Dedifferentiated amniotic fluid mesenchymal stem cell (primary cell): ENCODE measurements around the gene FBXL14.
"Not testable (repeated sequence)": the region's sequence is repeated elsewhere in the genome, so short reads cannot be mapped to it uniquely, and the experiment has no call there.

ENCODE experiments used
- DNase-seq: peaks from one replicate; pipeline ENCODE4 v3.0.0-alpha.2; 2016; ENCODE audit errors: extremely low spot score

The FBXL14 gene

DNA sequence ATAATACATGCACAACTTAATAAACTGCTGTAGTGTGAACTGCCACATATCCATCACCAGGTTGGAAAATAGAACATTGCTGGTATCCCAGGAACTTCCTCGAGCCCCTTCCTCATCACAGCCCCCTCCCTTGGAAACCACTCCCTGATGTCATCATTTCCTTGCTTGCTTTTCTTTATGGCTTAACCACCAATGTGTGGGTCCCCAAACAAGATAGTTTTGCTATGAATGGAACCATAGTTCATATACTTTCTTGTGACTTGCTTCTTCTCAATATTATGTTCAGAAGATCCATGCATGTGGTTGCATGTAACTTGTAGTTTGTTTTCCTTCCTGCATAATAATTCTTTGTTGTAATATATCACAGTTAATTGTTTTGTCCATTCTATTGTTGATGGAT lies 25.7 kb upstream of the FBXL14 start:
- no peak for DNase-seq

DNA sequence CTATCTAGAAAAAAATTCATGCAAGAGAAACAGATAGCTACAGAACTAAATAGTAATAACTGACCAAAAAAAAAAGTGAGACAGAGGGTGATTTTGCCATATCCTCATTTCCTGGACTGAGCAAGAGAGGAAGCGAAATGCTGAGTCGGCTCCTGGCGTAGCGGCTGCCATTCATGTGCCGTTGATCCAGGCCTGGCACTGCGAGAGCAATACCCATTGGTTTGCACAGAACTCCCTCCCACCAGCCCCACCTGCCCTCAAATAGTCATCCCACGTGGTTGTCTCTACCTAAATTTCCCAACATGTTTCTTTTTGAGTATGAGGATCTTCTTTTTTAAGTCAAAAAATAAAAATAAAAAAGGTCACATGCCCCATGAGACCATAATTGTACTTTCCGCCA lies 25.2 kb upstream of the FBXL14 start:
- DNase-seq: no peak

DNA sequence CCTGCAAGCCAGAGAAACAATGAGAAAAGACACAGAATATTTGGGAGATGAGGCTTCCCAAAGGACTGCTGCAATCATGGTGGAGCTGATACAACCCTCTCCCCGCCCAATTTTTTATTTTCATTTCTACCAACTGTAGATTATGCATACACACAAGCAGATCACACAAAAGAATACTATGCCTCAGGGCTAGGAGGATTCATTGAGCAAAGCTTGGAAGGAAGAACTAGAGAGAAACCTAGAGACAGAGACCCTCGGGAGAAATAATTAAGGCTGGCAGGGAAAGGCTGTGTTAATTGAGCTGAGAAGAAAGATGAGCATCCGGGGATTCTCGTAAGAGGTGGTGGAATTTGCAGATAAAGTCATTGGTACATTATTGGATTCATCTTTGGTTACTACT lies 24.8 kb upstream of the FBXL14 start:
- DNase-seq: no peak

DNA sequence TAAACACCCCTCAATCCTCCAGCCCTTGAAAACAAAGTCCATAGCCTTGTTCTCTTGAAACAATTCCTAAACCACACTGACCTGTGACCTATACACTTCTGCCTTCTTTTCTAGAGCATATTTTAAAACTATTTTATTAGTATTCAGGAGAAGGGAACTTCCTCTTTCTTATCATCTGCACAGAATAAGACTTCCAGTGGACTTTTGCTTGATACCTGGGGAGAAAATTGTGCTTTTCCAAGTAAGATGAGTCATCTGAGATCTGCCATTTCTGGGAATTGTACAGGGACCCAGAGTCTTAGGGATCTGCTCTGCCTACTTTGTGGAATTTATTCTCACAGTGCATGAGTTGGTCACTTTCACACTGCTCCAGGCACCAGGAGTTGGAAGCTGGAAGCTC lies 24.1 kb upstream of the FBXL14 start:
- no peak for DNase-seq

DNA sequence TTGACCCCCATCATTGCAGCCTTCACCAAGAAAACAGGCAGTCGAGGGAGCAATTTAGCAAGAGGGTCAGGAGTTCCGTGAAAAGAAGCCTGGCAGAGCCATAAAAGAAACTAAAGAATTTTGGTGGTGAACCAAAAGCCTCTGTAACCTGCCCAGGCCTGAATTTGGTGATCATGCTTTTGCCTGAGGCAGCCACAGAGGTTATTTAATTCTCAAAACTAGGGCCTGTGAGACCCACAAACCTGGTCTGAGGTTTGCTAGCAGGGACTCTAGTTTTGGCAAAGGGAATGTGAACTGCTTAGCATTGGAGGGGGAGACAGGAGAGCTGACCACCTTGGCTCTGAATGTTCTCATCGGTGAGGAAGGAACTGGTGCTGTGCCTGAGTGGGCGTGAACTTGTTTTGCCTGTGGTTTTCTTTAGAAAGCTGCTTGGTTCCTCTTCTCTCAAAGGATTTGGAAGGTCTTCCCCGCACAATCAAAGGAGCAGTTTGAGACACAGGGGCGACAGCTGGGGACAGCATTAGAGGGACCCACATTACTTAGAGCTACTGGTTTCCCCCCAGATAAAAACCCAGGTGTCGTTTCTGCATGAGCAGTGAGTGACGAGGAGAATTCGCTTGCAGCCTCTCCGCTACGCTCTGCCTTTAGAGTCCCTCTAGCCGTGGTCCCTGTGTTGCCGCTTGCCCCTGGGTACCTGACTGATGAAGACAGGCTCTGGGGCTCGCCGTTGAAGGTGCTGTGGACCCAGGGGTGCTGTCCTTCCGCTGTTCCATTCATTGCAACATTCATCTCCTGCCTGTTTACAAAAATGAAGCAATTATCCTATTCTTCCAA lies 22.1 kb upstream of the FBXL14 start:
- no peak for DNase-seq

DNA sequence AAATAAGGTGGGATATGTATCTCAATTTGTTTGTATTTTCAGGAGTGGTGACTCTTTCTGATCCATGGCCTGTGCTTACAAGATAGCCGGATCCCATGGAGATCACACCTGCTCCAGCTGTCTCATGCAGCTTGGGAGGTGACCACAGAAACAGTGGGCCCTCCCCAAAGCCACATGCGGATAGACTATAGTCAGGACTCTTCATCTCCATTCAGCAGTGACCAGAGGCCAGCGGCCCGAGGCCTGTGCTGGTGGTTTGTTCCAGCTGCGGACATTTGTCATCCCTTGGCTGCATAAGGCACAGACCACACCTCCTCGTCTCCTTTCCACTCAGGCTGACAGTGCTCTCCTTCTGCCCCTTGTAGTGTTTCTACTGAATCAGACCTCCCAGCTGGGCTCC lies 20.0 kb upstream of the FBXL14 start:
- no peak for DNase-seq

DNA sequence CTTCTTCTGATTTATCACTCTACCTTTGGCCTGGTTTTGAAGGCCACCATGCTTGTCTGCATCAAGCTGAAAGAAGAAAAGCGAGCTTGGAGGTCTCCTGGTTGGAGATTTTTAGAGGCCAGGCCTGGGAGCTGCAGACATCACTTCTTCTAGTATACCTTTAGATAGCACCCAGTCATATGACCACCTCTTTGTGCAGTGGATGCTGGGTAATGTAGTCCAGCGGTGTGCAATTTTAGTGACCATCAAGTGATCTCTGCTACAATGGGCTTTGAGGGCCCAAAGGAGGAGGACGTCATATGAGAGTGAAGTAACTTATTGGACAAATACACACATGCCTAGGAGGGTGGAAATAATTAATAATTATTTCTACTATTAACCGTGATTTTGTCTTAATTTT lies 19.5 kb upstream of the FBXL14 start:
- no peak for DNase-seq

DNA sequence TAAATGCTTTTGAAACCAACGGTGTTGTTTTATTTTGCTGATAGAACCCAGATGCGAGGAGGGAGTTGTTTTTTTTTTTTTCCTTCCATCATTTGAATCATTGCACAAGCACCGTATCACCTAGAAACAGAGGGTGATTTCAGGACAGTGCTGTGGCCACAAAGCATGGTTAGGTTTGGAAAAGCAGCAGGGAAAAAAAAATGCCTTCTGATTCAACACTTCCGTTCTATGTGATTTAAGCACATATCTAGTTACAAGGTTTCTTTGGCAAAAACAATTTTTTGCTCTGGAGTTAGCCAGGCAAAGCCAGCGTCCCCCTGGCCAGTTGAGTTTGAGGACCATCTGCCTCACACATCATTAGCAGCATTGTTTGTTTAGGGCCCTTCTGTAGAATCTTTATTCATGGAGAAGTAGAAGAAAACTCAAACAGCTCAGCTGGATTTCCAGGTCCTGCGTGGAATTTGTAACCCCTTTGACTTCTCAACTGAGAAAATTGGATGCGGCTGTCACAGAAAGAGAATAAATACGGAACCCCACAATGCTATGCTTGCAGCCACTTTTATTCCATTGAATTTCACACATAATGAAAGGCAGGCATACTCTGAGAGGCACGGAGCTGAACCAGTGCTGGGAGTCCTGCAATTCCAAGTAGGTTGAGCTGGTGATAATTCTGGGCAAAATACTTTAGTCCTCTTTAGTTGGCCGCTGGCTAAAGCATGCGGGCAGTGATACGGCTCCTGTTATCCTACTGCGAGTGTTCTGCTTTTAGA lies 17.6 kb upstream of the FBXL14 start:
- DNase-seq: peak; percentile 81

DNA sequence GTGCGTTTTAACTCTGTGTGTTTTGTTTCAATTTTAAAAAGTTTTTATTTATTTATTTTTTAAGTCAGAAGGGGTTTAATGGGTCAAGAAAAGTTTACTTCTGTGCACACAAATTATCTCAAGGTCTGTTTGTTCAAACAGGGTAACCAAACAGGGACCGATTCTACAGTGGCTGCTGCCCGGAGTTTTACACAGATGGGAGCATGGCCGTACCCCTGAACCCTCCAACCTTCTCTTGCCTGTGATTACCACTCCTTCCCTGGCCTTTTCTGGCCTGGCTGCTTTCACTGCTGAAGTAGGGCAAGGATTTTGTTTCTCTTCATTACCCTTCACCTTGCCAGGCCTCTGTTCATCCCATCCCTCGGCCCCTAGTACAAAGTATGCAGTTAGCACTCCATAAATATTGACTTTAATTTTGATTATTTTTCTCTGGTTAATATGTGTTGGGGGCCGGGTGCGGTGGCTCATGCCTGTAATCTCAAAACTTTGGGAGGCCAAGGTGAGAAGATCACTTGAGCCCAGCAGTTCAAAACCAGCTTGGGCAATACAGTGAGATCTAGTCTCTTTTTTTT lies 15.8 kb upstream of the FBXL14 start:
- DNase-seq: no peak

DNA sequence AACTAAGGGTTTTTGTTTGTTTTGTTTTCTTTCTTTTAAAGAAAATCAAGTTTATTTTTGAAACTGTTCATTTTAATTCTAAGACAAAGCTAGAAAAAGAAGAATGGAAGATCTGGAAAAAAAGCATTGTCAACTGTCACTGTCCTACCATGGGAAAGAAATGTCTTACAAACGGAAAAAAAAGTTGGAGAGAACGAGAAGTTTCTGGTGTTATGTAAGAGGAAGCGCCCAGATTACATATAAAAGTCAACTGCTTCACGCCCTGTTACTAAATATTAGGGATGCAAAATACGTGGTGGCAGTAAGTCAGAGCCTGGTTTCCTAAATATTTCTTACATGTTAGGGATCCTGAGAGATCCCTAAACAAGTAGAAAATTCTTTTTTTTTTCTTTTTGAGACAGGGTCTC lies 14.3 kb upstream of the FBXL14 start:
- DNase-seq: no peak

DNA sequence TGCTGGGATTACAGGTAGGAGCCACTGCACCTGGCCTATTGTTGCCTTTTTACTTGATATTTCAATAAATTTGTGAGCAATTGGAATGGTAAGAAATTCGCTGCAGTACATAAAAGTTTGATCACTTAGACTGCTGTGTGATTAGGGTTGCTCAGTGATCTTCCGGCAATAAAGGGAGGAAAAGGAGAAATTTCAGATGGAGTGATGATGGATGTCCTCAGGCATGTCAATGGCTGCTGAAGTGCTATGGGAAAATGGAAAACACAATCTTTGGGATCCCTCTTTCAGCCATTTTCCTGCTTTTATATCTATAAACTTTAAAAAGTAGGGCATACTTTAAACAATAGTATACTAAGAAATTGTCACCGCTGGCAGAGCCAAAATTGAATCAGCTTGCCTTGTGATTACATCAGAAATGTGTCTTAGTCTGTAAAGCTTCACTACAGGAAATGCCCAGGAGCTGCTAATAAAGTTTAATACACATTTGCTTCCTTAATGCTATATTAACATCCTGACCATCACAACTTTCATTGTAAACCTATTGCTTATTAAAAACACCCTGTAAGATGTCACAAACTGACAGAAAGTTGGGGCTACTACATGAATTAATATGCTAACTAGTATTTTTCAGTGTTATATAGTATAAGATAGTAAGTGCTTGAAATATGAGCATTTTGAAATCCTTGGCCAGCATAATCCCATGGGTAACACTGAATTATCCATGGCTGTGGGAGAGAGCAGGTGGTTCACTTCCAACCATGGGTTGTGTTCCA lies 13.7 kb upstream of the FBXL14 start:
- peak; percentile 63 for DNase-seq

DNA sequence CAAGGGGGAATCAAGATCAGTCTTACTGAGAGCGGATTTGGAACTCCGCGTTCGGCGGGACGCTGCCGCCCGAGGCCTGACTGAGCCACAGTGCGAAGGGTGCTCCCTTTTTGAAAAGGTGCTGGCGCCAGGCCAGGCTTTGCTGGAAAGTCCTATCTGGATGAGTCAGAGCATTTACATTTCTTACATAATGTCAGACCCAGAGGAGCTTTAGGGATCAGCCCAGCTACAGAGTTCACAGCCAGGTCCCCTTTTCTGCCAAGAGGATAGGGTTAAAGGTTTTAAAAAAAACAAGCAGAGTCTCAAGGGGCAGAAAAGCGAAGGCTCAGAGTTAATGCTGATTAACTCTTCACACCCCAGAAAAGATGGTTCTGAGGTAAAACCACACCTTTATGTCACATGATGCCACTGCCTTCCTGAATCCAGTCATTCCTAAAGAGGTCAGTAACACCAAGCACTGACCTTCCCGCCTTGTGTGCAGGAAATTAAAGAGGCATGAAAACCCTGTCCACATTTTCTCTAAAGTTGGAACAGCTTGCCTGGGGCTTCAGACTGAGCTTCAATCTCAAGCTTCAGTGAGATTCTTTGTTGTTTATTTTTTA lies 11.7 kb upstream of the FBXL14 start:
- DNase-seq: peak; percentile 85

DNA sequence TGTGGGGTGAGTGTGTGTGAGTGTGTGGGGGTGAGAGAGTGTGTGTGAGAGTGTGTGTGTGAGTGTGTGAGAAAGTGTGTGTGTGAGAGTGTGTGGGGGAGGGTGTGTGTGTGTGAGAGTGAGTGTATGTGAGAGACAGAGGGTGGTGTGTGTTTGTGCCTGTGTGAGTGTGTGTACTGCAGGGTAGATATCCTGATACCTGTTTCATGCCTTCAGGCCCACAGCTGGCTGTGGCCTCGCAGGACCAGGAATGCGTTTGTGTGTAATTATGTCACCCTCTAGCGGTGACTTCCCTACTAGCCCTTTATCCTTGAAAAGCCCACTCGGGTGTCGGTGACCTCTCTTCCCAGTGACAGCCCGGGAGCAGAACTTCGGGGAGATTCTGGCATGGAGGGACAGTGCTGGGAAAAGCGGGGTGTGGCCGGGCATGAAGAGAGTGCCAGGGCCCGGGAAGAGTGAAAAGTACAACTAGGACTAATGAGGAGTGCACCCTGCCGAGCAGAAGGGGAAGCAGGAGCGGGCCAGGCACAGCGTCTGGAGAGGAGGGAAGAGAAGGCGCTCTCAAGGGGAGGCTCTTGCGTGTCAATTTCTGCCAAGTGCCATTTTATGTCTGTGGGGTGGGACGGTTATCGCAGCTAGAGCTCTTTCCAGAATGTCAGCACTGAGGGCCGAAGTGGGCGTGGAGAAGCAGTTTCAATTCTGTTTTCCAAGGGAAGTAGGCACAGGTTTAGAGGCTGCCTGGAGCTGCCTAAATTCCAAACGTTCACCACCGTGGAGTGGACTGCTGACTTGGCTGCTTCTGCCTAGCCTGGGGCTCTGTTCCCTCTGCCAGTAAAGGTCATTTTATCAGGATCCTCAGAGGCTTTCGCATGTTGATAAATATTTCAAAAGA lies 11.0 kb upstream of the FBXL14 start:
- DNase-seq: peak; percentile 82

DNA sequence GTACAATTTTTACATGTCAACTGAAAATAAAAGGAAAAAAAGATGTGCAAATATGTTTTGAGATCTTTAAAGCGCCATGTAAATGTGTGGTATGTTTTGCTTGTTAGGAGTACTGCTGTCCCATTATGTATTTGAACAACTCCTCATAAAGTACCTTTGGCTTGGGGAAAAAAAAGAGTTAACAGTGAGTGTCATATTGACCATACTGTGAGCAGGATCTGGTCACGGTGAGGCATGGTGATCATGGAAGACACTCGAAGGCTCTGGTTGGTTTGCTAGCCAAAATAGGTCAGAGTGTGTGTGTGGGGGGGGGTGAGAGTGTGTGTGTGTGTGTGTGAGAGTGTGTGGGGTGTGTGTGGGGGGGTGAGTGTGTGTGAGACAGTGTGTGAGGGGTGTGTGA lies 10.1 kb upstream of the FBXL14 start:
- DNase-seq: no peak

DNA sequence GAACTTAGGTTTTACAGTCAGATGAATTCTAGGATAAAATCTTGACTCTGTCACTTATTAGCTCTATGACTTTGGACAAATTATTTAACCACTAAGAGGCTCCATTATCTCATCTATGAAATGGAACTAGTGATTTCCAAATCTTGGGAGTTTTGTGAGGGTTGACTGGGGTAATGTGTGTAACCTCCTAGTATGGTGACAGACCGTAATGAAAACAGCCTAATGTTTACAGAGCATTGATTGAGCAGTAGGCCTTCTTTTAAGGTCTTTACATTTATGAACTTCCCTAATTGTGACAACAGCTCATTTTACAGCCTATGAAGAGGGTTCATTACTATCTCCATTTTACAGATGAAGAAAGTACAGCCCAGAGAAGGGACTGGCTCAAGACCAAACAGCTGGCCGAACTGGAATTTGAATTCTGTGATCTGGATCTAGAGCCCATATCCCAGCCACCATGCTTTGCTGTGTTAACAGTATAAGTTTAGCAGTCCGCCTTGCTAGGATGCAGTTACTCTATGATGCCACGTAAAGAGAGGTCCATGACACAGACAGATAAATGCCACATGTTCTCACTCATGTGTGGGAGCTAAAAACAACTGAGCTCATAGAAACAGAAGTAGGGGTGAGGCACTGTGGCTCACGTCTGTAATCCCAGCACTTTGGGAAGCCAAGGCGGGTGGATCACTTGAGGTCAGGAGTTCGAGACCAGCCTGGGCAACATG lies 9.1 kb upstream of the FBXL14 start:
- DNase-seq: no peak

DNA sequence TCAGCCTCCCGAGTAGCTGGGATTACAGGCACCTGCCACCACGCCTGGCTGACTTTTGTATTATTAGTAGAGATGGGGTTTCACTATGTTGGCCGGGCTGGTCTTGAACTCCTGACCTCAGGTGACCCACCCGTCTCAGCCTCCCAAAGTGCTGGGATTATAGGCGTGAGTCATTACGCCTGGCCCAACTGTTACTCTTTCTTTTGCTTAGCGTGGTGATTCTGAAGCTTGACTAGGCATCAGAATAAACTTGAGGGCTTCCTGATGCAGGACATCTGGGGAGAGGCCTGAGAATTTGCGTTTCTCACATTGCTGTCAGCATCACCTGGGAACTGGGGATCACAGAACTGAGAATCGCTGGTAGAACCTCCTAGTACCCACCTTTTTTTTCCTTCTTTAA lies 8.3 kb upstream of the FBXL14 start:
- not testable (repeated sequence) for DNase-seq

DNA sequence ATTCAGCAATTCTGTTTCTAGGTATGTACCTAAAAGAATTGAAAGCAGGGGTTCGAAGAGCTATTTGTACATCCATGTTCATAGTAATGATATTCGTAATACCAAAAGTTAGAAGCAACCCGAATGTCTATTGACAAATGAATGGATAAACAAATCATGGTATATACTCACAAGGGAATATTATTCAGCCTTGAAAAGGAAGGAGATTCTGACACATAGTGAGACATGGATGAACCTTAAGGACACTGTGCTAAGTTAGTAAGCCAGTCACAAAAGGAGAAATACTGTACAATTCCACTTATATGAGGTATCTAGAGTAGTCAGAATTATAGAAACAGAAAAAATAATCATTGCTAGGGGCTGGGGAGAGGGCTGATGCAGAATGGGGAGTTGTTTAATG lies 4.4 kb upstream of the FBXL14 start:
- DNase-seq: no peak

DNA sequence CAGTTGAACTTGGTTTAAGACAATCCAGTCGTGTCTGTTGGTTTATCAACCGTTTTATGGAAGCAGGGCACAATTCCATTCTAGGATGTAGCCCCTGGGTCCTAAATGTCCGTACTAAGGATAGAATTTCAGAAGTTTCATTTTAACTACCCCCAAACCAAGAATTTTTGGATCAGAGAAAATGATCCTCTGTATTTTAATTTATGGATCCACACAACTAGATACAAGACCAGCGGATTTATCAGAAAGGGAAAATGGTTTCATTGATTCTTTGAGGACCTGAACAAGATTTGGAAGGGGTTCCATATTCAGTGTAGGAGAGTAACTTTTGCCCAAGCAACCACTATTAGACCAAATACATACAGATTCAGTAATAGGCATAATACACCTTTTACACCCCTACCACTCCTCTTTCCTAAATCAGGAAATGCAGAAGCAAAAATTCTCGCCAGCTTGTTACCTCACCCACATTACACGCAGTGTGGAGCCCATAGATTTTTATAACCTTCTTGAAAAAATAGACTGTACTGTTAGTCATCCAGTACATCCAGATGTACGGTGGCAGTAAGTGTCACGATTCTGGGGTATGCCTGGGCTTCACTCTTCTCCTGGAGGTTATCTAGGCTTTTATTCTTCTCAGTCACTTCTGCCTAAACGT lies 1.4 kb upstream of the FBXL14 start:
- no peak for DNase-seq

DNA sequence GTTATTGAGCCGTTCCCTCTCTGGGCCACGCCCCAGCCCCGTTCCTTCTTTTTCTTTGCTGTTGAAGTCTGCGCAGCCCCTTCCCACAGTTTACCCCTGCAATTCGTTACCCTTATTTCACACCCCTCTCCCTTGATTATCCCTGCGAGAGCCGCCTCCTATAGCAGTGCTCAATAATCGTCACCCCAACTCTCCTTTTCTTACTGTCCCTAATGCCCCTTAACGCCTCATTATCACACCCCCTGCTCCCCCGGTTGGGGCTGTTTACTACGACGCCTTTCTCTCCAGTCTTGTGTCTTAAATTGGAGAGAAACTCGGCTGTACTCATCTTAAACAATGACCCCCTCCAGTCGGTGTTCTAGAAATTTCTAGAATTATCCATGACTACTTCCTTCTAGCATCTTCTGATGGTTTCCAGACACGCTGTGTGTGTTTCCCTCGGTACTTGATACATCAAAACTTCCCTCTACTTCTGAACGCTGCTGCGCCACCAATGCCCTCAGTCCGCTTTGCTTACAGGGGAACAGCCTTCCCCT lies 713 bp upstream of the FBXL14 start:
- DNase-seq: no peak

DNA sequence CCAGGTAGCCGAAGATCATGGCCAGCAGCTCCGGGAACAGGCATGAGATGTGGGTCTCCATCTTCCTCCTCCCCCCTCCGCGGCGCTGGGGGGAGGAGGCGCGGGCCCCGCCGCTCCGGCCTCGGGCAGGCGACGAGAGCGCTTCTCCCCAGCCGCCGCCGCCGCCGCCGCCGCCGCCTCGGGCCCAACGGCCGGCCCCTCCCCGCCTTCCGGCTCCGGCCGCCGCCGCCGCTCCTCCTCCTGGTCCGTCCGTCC lies 448 bp downstream of the FBXL14 start:
- no peak for DNase-seq
